Measurements from ENCODE around the gene VCL. TPM values are rescaled to one million over a fixed set of nuclear protein-coding genes. Genes with fewer than 3 reads are reported as not detected.

Gene VCL
- total and polyA plus RNA-seq, 2 of the 8 experiments (the other 6 are each of a cell fraction or from before 2014, with no cell fraction given), result 119 to 377 TPM

DNA sequence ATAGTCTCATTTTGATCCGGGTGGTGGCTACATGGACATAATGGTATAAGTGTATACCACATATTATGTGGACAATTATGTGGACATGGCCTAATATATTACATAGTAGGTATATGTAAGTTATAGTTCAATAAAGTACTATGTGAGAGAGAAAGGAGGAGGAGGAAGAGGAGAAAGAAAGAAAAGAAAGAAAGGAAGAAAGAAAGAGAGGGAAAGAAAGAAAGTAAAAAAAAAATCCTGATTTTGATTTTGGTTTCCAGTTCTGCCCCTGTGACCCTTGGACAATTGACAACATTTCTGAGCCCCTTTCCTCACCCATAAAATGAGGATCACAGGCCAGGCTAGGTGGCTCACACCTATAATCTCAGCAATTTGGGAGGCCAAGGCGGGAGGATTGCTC is 42.2 kb upstream of the VCL start:
- CTCF ChIA-PET (ENCODE audit: partially characterized antibody), result interaction anchor here (1.1 to 7.8 kb wide), 10 partner anchors 15 to 125 kb away, joined by 3 to 47 read pairs (median 6); no protein-coding TSS in a partner anchor

More for the DNA sequence above, 42.2 kb upstream of the VCL start:
- no peaks in the 10 kb centered on the region for H3K9me3 ChIP-seq (ENCODE audit: insufficient read depth in 2 of 2, low read depth in 1 of 2, low read length in 1 of 2)
- H3K36me3 ChIP-seq (ENCODE audit: control insufficient read depth in 2 of 4, insufficient read depth in 4 of 4, low read length in 3 of 4), result no peaks in the 10 kb centered on the region
- no peak overlapping the region for H3K4me2 ChIP-seq (ENCODE audit: insufficient read depth in 1 of 2, low read depth in 2 of 2, low read length in 2 of 2)
- DNase-seq (ENCODE audit: low read depth in 1 of 2, low spot score in 2 of 2) (no peak), FAIRE-seq (no peak)
- 100% methylated on average over 2 of the region's 2 CpGs; no CpG with 5 or more reads in 1 of the 2 experiments for WGBS, 2 experiments (ENCODE audit: extremely low coverage in 1 of 2, insufficient coverage in 1 of 2, insufficient read length in 1 of 2, insufficient replicate concordance in 2 of 2, low coverage in 1 of 2, low lambda C conversion rate in 2 of 2, missing lambda C conversion rate in 1 of 2)
- H2BK20ac ChIP-seq (ENCODE audit: low read length), result no peak overlapping the region
- no peak overlapping the region for H3K56ac ChIP-seq (replicated peaks; ENCODE audit: insufficient read length, low read depth, low read length)
- H2BK15ac ChIP-seq (ENCODE audit: low read length), result no peak overlapping the region
- no peak overlapping the region for H3K18ac ChIP-seq (ENCODE audit: extremely low read depth, low read length)
- H4K5ac ChIP-seq (ENCODE audit: insufficient read length, low read depth, low read length), result no peak overlapping the region
- no peak overlapping the region for H3K23ac ChIP-seq (ENCODE audit: insufficient read length)
- H3K27me3 ChIP-seq (replicated peaks in 1 of 4; ENCODE audit: control insufficient read depth in 3 of 4, extremely low read depth in 1 of 4, insufficient read depth in 3 of 4, low read length in 3 of 4), result no peaks in the 10 kb centered on the region
- no peaks in the 10 kb centered on the region for H4K20me1 ChIP-seq (replicated peaks in 1 of 2; ENCODE audit: control insufficient read depth in 1 of 2, insufficient read depth in 2 of 2, low read length in 2 of 2)
- no peak overlapping the region for H3K4me3 ChIP-seq (ENCODE audit: extremely low read depth in 1 of 4, insufficient read depth in 2 of 4, low read depth in 3 of 4, low read length in 4 of 4)
- no peak overlapping the region for H3K9ac ChIP-seq (replicated peaks in 1 of 4; ENCODE audit: extremely low read depth in 1 of 4, low read depth in 3 of 4, low read length in 3 of 4)
- H2AK5ac ChIP-seq (ENCODE audit: low read depth, low read length), result no peak overlapping the region
- POLR2A ChIA-PET (ENCODE audit: partially characterized antibody), result interaction anchor here (1.2 to 2.3 kb wide), 2 partner anchors 10 to 11 kb away, joined by 3 to 30 read pairs; no protein-coding TSS in a partner anchor
- no peaks in the 10 kb centered on the region for H3K23me2 ChIP-seq (ENCODE audit: low read depth, low read length)
- no peak overlapping the region for H2BK5ac ChIP-seq (ENCODE audit: low read depth, low read length)
- no peak overlapping the region for H2BK12ac ChIP-seq (ENCODE audit: low read depth, low read length)
- H3K79me2 ChIP-seq (ENCODE audit: control insufficient read depth in 1 of 2, insufficient read depth in 2 of 2, low read length in 2 of 2), result no peaks in the 10 kb centered on the region
- H3K79me1 ChIP-seq (ENCODE audit: low read depth, low read length), result no peaks in the 10 kb centered on the region
- no peak overlapping the region for H3K27ac ChIP-seq (ENCODE audit: low read depth, low read length)
- peaks cover 2 to 5% (median 5%) of the 10 kb centered on the region in 4 experiments for H3K4me1 ChIP-seq (replicated peaks in 1 of 4; ENCODE audit: control insufficient read depth in 3 of 4, insufficient read depth in 4 of 4, low read length in 3 of 4)
- no peak overlapping the region for H2AFZ ChIP-seq (ENCODE audit: low read length)
- H3K14ac ChIP-seq (ENCODE audit: insufficient read length), result no peak overlapping the region
- H4K8ac ChIP-seq (ENCODE audit: extremely low read depth, insufficient read depth, low read length), result no peak overlapping the region
- no peak overlapping the region for H2BK120ac ChIP-seq (replicated peaks; ENCODE audit: low read depth, low read length)
- no peak overlapping the region for H4K91ac ChIP-seq (replicated peaks; ENCODE audit: insufficient read length, low read length)
- H3K4ac ChIP-seq (replicated peaks; ENCODE audit: insufficient read length, low read depth, low read length), result no peak overlapping the region
- TF ChIP-seq RFX5 (IDR thresholded peaks at IDR 0.05; ENCODE audit: borderline replicate concordance, low read depth, low read length) (no peak), SIX5 (IDR thresholded peaks at IDR 0.05; ENCODE audit: low read depth, low read length) (no peak), SP2 (IDR thresholded peaks at IDR 0.05; ENCODE audit: low read length) (no peak), NANOG (IDR thresholded peaks at IDR 0.05; ENCODE audit: insufficient read depth, low read depth, low read length, poor library complexity, severe bottlenecking) (no peak), BRCA1 (IDR thresholded peaks at IDR 0.05; ENCODE audit: low read depth, low read length) (no peak), BACH1 (IDR thresholded peaks at IDR 0.05; ENCODE audit: low read length) (no peak), ATF2 (IDR thresholded peaks at IDR 0.05; ENCODE audit: low read length) (no peak), CEBPB (IDR thresholded peaks at IDR 0.05; ENCODE audit: low read depth, low read length) (no peak), KDM1A (IDR thresholded peaks at IDR 0.05; ENCODE audit: borderline replicate concordance, low read length) (no peak)

Data from H1 (cell line).